HCT116 (cell line): ENCODE measurements around the gene SHISA2. TPM values are rescaled to one million over a fixed set of nuclear protein-coding genes. Genes with fewer than 3 reads are reported as not detected.

Experiments used
- ATAC-seq: fragments of 200-7000 bp; cut with Tn5 transposase; 2 replicates; pipeline ENCODE4 v1.9.1; 2020; ENCODE audit warnings: mild to moderate bottlenecking, moderate library complexity
- BruUV-seq: library from RNA; stranded (reverse); fragments of 400-500 nt; replicated peaks from 2 replicates; lab custom pipeline; 2021; lab: Mats Ljungman, UMichigan
- CTCF ChIA-PET: fragments of 300-600 bp; sonication (Branson Sonifier 250); formaldehyde crosslinking; loops from one replicate; lab custom pipeline; 2021; ENCODE audit warnings: antibody characterized with exemption; lab: Charles Lee
- POLR2A ChIA-PET: fragments of 300-600, 350-600 bp; sonication (Branson Sonifier 250); formaldehyde crosslinking; loops from one replicate; lab custom pipeline; 2021; ENCODE audit warnings: antibody characterized with exemption; lab: Charles Lee
- RAD21 ChIA-PET, 2 experiments: fragments of 300-600 bp; sonication (Branson Sonifier 250); formaldehyde crosslinking; loops; one replicate each; lab custom pipeline; 2023; ENCODE audit warnings: low total read pairs in 2 of 2; ENCODE audit not compliant: uncharacterized antibody in 2 of 2, unreplicated experiment in 2 of 2, low non-redundant PET in 1 of 2; lab: Charles Lee
- DNase-seq: peaks from one replicate; pipeline ENCODE4 v3.0.0-alpha.2; 2010; ENCODE audit warnings: low read depth, low spot score
- H2AFZ ChIP-seq: fragments of 200-600 bp; shearing (Covaris generic), sonication (generic); 2 replicates; pipeline ENCODE4 v1.6.1; 2017; ENCODE audit warnings: low read depth, mixed run types, mixed read lengths, antibody characterized with exemption, low read length; ENCODE audit not compliant: poor library complexity, severe bottlenecking
- H3K27ac ChIP-seq: 2 replicates; pipeline ENCODE4 v1.5.1; 2012; ENCODE audit warnings: low read depth, low read length
- H3K27me3 ChIP-seq: fragments of 200-600 bp; sonication (generic); 2 replicates; pipeline ENCODE4 v1.6.1; 2016; ENCODE audit warnings: mixed run types, low read length, mixed read lengths; ENCODE audit not compliant: insufficient read depth
- H3K36me3 ChIP-seq, 2 experiments: fragments of 200-500 bp in 1 of 2; fragments of 200-600 bp in 1 of 2; sonication (Bioruptor generic) in 1 of 2; sonication (generic) in 1 of 2; 2 replicates each; pipeline versions ENCODE4 v1.5.1 to v1.6.1; 2014 to 2016; ENCODE audit warnings: low read length in 2 of 2, inconsistent platforms in 1 of 2, mixed read lengths in 1 of 2, mixed run types in 1 of 2; ENCODE audit not compliant: insufficient read depth in 2 of 2, control insufficient read depth in 1 of 2
- H3K4me1 ChIP-seq, 2 experiments: fragments of 200-600 bp in 1 of 2; sonication (generic) in 1 of 2; 2 replicates each; pipeline versions ENCODE4 v1.5.1 to v1.6.1; 2012 to 2017; ENCODE audit warnings: low read length in 2 of 2, inconsistent platforms in 1 of 2, mild to moderate bottlenecking in 1 of 2, mixed read lengths in 1 of 2, mixed run types in 1 of 2, moderate library complexity in 1 of 2; ENCODE audit not compliant: insufficient read depth in 2 of 2, control insufficient read depth in 1 of 2
- H3K4me2 ChIP-seq: fragments of 200-600 bp; sonication (generic); 2 replicates; pipeline ENCODE4 v1.6.1; 2017; ENCODE audit warnings: mixed run types, low read length, mixed read lengths
- H3K4me3 ChIP-seq, 2 experiments: fragments of 200-600 bp in 1 of 2; sonication (generic) in 1 of 2; replicated peaks in 1 of 2; 2 replicates each; pipeline ENCODE4 v1.5.1; 2011 to 2016; ENCODE audit warnings: low read length in 2 of 2, control low read depth in 1 of 2, low read depth in 1 of 2, mild to moderate bottlenecking in 1 of 2, mixed read lengths in 1 of 2, mixed run types in 1 of 2
- H3K79me2 ChIP-seq: fragments of 200-600 bp; sonication (generic); 2 replicates; pipeline ENCODE4 v1.6.1; 2017; ENCODE audit warnings: mild to moderate bottlenecking, mixed run types, low read length, moderate library complexity, mixed read lengths; ENCODE audit not compliant: insufficient read depth
- H3K9ac ChIP-seq: fragments of 200-600 bp; sonication (generic); 2 replicates; pipeline ENCODE4 v1.6.1; 2016; ENCODE audit warnings: low read length, mixed read lengths
- H3K9me2 ChIP-seq: fragments of 200-600 bp; sonication (generic), shearing (Covaris generic); 2 replicates; pipeline ENCODE4 v1.6.1; 2017; ENCODE audit warnings: mixed run types, mild to moderate bottlenecking, moderate library complexity; ENCODE audit not compliant: insufficient read depth
- H3K9me3 ChIP-seq, 2 experiments: fragments of 200-500 bp in 1 of 2; fragments of 200-600 bp in 1 of 2; sonication (Bioruptor generic) in 1 of 2; sonication (generic) in 1 of 2; 2 replicates each; pipeline ENCODE4 v1.6.1; 2014 to 2017; ENCODE audit warnings: low read length in 2 of 2, mixed read lengths in 2 of 2, inconsistent platforms in 1 of 2, low read depth in 1 of 2, mild to moderate bottlenecking in 1 of 2, mixed run types in 1 of 2, moderate library complexity in 1 of 2; ENCODE audit not compliant: control insufficient read depth in 1 of 2, insufficient read depth in 1 of 2
- H4K20me1 ChIP-seq: fragments of 200-600 bp; sonication (generic), shearing (Covaris generic); 2 replicates; pipeline ENCODE4 v1.6.1; 2017; ENCODE audit warnings: mixed run types, mild to moderate bottlenecking, moderate library complexity; ENCODE audit not compliant: insufficient read depth
- ATF3 ChIP-seq: IDR thresholded peaks from 2 replicates; pipeline ENCODE4 v1.6.1; 2012
- CEBPB ChIP-seq: IDR thresholded peaks from 2 replicates; pipeline ENCODE4 v1.6.1; 2012; ENCODE audit warnings: low read depth
- ELF1 ChIP-seq: IDR thresholded peaks from 2 replicates; pipeline ENCODE4 v1.6.1; 2012; ENCODE audit warnings: low read depth, borderline replicate concordance
- EZH2 ChIP-seq: fragments of 200-600 bp; sonication (generic); IDR thresholded peaks from 2 replicates; pipeline ENCODE4 v1.6.1; 2017; ENCODE audit warnings: antibody characterized with exemption, mixed run types
- EZH2phosphoT487 ChIP-seq: fragments of 200-600 bp; IDR thresholded peaks from 2 replicates; pipeline ENCODE4 v1.6.1; 2018; ENCODE audit warnings: antibody characterized with exemption, borderline replicate concordance
- FOSL1 ChIP-seq: IDR thresholded peaks from 2 replicates; pipeline ENCODE4 v1.6.1; 2012; ENCODE audit warnings: low read depth
- JUND ChIP-seq: IDR thresholded peaks from 2 replicates; pipeline ENCODE4 v1.6.1; 2012
- RAD21 ChIP-seq: IDR thresholded peaks from 2 replicates; pipeline ENCODE4 v1.6.1; 2012; ENCODE audit warnings: low read depth, mild to moderate bottlenecking
- SP1 ChIP-seq: IDR thresholded peaks from 2 replicates; pipeline ENCODE4 v1.6.1; 2012; ENCODE audit warnings: low read depth
- TCF7L2 ChIP-seq: IDR thresholded peaks from 2 replicates; pipeline ENCODE4 v1.7.0; 2011; ENCODE audit warnings: borderline replicate concordance, inconsistent platforms; ENCODE audit not compliant: insufficient read depth, insufficient read length; ENCODE audit errors: extremely low read depth
- ZBTB33 ChIP-seq: IDR thresholded peaks from 2 replicates; pipeline ENCODE4 v1.6.1; 2011; ENCODE audit warnings: mild to moderate bottlenecking, low read length, moderate library complexity; ENCODE audit not compliant: insufficient replicate concordance; ENCODE audit errors: extremely low read depth
- ZFX ChIP-seq: fragments of 450-650 bp; IDR thresholded peaks from 2 replicates; pipeline ENCODE4 v1.6.1; 2017
- ZNF274 ChIP-seq: fragments of 200-500 bp; sonication (Bioruptor generic); IDR thresholded peaks from 2 replicates; pipeline ENCODE4 v1.6.1; 2014; ENCODE audit warnings: mild to moderate bottlenecking, low read depth, low read length, inconsistent platforms
- intact Hi-C: fragments of 100-400 bp; cut with micrococcal nuclease; formaldehyde crosslinking; loops from 2 replicates; pipeline ENCODE4 v1.10.0; 2022
- total RNA-seq: library from RNA; stranded (reverse); gene quantifications from one replicate; pipeline ENCODE4 v1.2.1, GENCODE V29; 2021; ENCODE audit not compliant: unreplicated experiment
- TF ChIP-seq, protein P1 (sequence below): IDR thresholded peaks from 2 replicates; pipeline ENCODE4 v1.6.1; 2012

SHISA2 gene
- total RNA-seq, 1 experiment from 2014 or later: not detected

DNA sequence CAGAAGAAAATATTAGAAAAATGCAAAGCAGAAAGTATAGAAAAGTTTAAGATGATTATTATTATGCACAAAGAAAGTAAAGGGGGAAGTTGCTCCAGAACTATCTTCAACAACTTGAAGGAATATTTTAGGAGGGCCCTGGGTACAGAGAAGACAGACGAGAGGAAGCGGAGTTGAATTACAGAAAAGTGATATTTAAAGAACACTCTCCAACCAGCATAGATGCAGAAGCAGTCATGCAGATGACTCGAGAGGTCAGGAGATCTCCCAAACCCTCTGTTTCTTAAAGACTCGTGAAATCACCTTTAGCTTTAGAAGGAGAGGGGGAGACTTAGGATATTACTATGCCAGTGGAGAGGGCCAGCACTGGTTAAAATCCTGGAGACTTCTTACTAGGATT is 8.5 kb upstream of the SHISA2 start:
- Histone ChIP-seq H3K79me2 (no peaks in the 10 kb centered on the region), H3K9ac (no peak overlapping the region), H3K4me2 (no peak overlapping the region), H3K27me3 (peaks cover 49% of the 10 kb centered on the region), H3K9me3 (no peaks in the 10 kb centered on the region)
- intact Hi-C loops: no loop called here
- ChIA-PET POLR2A (no interaction called here), CTCF (no interaction called here), RAD21 (no interaction called here)
- TF ChIP-seq, protein P1, sequence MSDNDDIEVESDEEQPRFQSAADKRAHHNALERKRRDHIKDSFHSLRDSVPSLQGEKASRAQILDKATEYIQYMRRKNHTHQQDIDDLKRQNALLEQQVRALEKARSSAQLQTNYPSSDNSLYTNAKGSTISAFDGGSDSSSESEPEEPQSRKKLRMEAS: no peak
- TF ChIP-seq ZFX (no peak), ZBTB33 (no peak), CEBPB (no peak), ATF3 (no peak), FOSL1 (no peak), JUND (no peak), ELF1 (no peak), SP1 (no peak), EZH2 (no peak), TCF7L2 (no peak), ZNF274 (no peak), RAD21 (no peak), EZH2phosphoT487 (no peak)
- TF ChIP-seq, all 23 proteins: peak for 0
- BruUV-seq: no TSS peak
- H3K9me2 ChIP-seq: no peaks in the 10 kb centered on the region
- DNase-seq: no peak
- no peaks in the 10 kb centered on the region for H3K4me1 ChIP-seq
- no peak for ATAC-seq
- H2AFZ ChIP-seq: no peak overlapping the region
- H4K20me1 ChIP-seq: no peaks in the 10 kb centered on the region
- no peaks in the 10 kb centered on the region for H3K36me3 ChIP-seq
- H3K27ac ChIP-seq: no peak overlapping the region
- H3K4me3 ChIP-seq: no peak overlapping the region
